ENCODE results near the gene DPP7. TPM values are rescaled to one million over a fixed set of nuclear protein-coding genes. Genes with fewer than 3 reads are reported as not detected.

Gene DPP7
- total and polyA plus RNA-seq, 10 of the 15 experiments (the other 5 are each of a cell fraction or from before 2014, with no cell fraction given) = 0.68 to 245 (median 106) TPM

- H3K27me3 ChIP-seq (replicated peaks in 1 of 2; ENCODE audit: control insufficient read depth in 2 of 2, insufficient read depth in 2 of 2, low read length in 1 of 2) = peaks cover 0 to 5% of the 10 kb centered on the region in 2 experiments; a peak in 1 of 4 replicates
- in situ Hi-C loops (cut with MboI) = no loop called here
- RAD21 ChIA-PET (ENCODE audit: unreplicated experiment) = no interaction called here
- no peak overlapping the region for H3K9ac ChIP-seq (ENCODE audit: control insufficient read depth, insufficient read depth, low read length)
- no peak for ATAC-seq
- no peak overlapping the region for H3K4me3 ChIP-seq
- no peaks in the 10 kb centered on the region for H4K20me1 ChIP-seq (ENCODE audit: control insufficient read depth, insufficient read depth)
- no peak overlapping the region for H3K4me2 ChIP-seq (ENCODE audit: control insufficient read depth, insufficient read depth)
- CTCF ChIA-PET = no interaction called here
- POLR2A ChIA-PET = no interaction called here
- no peak overlapping the region for H2AFZ ChIP-seq (ENCODE audit: control insufficient read depth, low read depth, low read length)
- no peaks in the 10 kb centered on the region; the same call in 2 of the 3 replicates for H3K9me3 ChIP-seq (replicated peaks; ENCODE audit: control insufficient read depth, insufficient read depth, low read length)
- SMC1A ChIA-PET (ENCODE audit: uncharacterized antibody, unreplicated experiment) = no interaction called here
- TF ChIP-seq ZZZ3 (IDR thresholded peaks at IDR 0.05; ENCODE audit: control insufficient read depth, insufficient read length, low read depth) (no peak), CBX3 (IDR thresholded peaks at IDR 0.05; ENCODE audit: borderline replicate concordance, low read depth) (no peak), HDAC2 (IDR thresholded peaks at IDR 0.05) (no peak), NFYA (IDR thresholded peaks at IDR 0.05; ENCODE audit: borderline replicate concordance, low read depth, low read length) (no peak), KDM1A (IDR thresholded peaks at IDR 0.05; ENCODE audit: borderline replicate concordance) (no peak), ZNF687 (IDR thresholded peaks at IDR 0.05) (no peak), CREB1 (IDR thresholded peaks at IDR 0.05; ENCODE audit: low read depth) (no peak), GABPA (IDR thresholded peaks at IDR 0.05; ENCODE audit: low read depth) (no peak), NBN (IDR thresholded peaks at IDR 0.05) (no peak), PAX5 (IDR thresholded peaks at IDR 0.05; ENCODE audit: borderline replicate concordance, low read depth, low read length) (no peak), ZBED1 (IDR thresholded peaks at IDR 0.05; ENCODE audit: borderline replicate concordance) (no peak), LARP7 (IDR thresholded peaks at IDR 0.05) (no peak), POLR2AphosphoS5 (IDR thresholded peaks at IDR 0.05; ENCODE audit: low read length) (no peak), RELB (IDR thresholded peaks at IDR 0.05; ENCODE audit: low read depth) (no peak), RCOR1 (conservative IDR thresholded peaks at IDR 0.05; ENCODE audit: low read depth, low read length) (no peak), NFXL1 (IDR thresholded peaks at IDR 0.05; ENCODE audit: borderline replicate concordance) (no peak)
- no TSS peak for BruUV-seq (replicated peaks)
- WGBS (ENCODE audit: insufficient coverage, insufficient replicate concordance, low lambda C conversion rate, missing lambda C conversion rate) = 78% methylated on average over 22 of the region's 22 CpGs
- H3K79me2 ChIP-seq (ENCODE audit: control insufficient read depth, insufficient read depth, low read length) = no peaks in the 10 kb centered on the region
- intact Hi-C loops (cut with micrococcal nuclease; ENCODE audit: unreplicated experiment) = no loop called here
- DNase-seq (ENCODE audit: low read depth, low spot score) = no peak
- no peaks in the 10 kb centered on the region for H3K36me3 ChIP-seq (ENCODE audit: control insufficient read depth in 2 of 2, insufficient read depth in 2 of 2, low read length in 1 of 2)
- FAIRE-seq = no peak
- H3K27ac ChIP-seq (ENCODE audit: control insufficient read depth, insufficient read depth) = no peak overlapping the region
- H3K4me1 ChIP-seq (ENCODE audit: control insufficient read depth, insufficient read depth, low read length) = peaks cover 14% of the 10 kb centered on the region
These were observed 49.3 kb upstream of the DPP7 start for GRCh38 chr9:137163805-137164204.
